BJ (cell line): ENCODE data around the gene CA12. TPM values are rescaled to one million over a fixed set of nuclear protein-coding genes. Genes with fewer than 3 reads are reported as not detected.

Source experiments
- CTCF ChIA-PET: fragments of 350-600 bp; formaldehyde crosslinking; extraction: SDS; loops from one replicate; lab custom pipeline; 2021; ENCODE audit warnings: antibody characterized with exemption, inconsistent platforms; lab: Yijun Ruan, JAX
- POLR2A ChIA-PET: fragments of 300-600 bp; sonication (Branson Sonifier 250); formaldehyde crosslinking; extraction: SDS; loops from one replicate; lab custom pipeline; 2021; ENCODE audit warnings: antibody characterized with exemption; lab: Charles Lee
- DNase-seq: peaks from one replicate; pipeline ENCODE4 v3.0.0-alpha.2; 2011; ENCODE audit warnings: low read depth
- H3K27me3 ChIP-seq: 2 replicates; pipeline ENCODE4 v1.6.0; 2011; ENCODE audit warnings: low read length; ENCODE audit not compliant: control insufficient read depth, insufficient read depth
- H3K36me3 ChIP-seq: 2 replicates; pipeline ENCODE4 v1.5.1; 2011; ENCODE audit warnings: low read length; ENCODE audit not compliant: control insufficient read depth, insufficient read depth
- H3K4me3 ChIP-seq: 2 replicates; pipeline ENCODE4 v1.5.1; 2011; ENCODE audit warnings: low read depth, mild to moderate bottlenecking, control low read depth, low read length
- CTCF ChIP-seq: IDR thresholded peaks from 2 replicates; pipeline ENCODE4 v1.5.1; 2011; ENCODE audit warnings: low read depth, mild to moderate bottlenecking, control low read depth, inconsistent platforms, low read length, moderate library complexity; ENCODE audit not compliant: insufficient read depth
- polyA plus RNA-seq: library from polyadenylated mRNA; depleted of rRNA; stranded (reverse); fragments of >200 nt; gene quantifications from 2 replicates; pipeline ENCODE4 v1.2.3, GENCODE V29; 2011

Gene CA12
- polyA plus RNA-seq, 1 experiment: 16.9 TPM

GRCh38 chr15:63338170-63338569 is 43.5 kb downstream of the CA12 start:
- POLR2A ChIA-PET: no interaction called here
- no peak for DNase-seq
- CTCF ChIA-PET: interaction anchor here (1.2 to 2.0 kb wide), 2 partner anchors 9 to 63 kb away, joined by 3 to 6 read pairs; no protein-coding TSS in a partner anchor
- no peak for TF ChIP-seq CTCF
- no peaks in the 10 kb centered on the region for H3K27me3 ChIP-seq
- no peak overlapping the region for H3K4me3 ChIP-seq
- H3K36me3 ChIP-seq: no peaks in the 10 kb centered on the region

GRCh38 chr15:63337046-63337445 is 44.6 kb downstream of the CA12 start:
- no peaks in the 10 kb centered on the region for H3K36me3 ChIP-seq
- no peaks in the 10 kb centered on the region for H3K27me3 ChIP-seq
- ChIA-PET CTCF (interaction anchor here (1.0 to 2.0 kb wide), 2 partner anchors 43 to 64 kb away, joined by 3 to 6 read pairs; no protein-coding TSS in a partner anchor), POLR2A (no interaction called here)
- no peak for DNase-seq
- H3K4me3 ChIP-seq: no peak overlapping the region
- no peak for TF ChIP-seq CTCF

- DNase-seq: no peak
- no peak overlapping the region for H3K4me3 ChIP-seq
- H3K36me3 ChIP-seq: no peaks in the 10 kb centered on the region
- ChIA-PET POLR2A (no interaction called here), CTCF (no interaction called here)
- TF ChIP-seq CTCF: no peak
- no peaks in the 10 kb centered on the region for H3K27me3 ChIP-seq
These were observed 46.0 kb downstream of the CA12 start for GRCh38 chr15:63335543-63336240.

GRCh38 chr15:63334821-63335220 is 46.8 kb downstream of the CA12 start:
- H3K4me3 ChIP-seq: no peak overlapping the region
- no peaks in the 10 kb centered on the region for H3K27me3 ChIP-seq
- TF ChIP-seq CTCF: no peak
- POLR2A ChIA-PET: no interaction called here
- CTCF ChIA-PET: no interaction called here
- no peak for DNase-seq
- no peaks in the 10 kb centered on the region for H3K36me3 ChIP-seq

GRCh38 chr15:63332367-63333124 is 49.1 kb downstream of the CA12 start:
- Histone ChIP-seq H3K36me3 (no peaks in the 10 kb centered on the region), H3K27me3 (no peaks in the 10 kb centered on the region), H3K4me3 (no peak overlapping the region)
- POLR2A ChIA-PET: interaction anchor here (0.6 kb wide), 1 partner anchor 1182 kb away, joined by 3 read pairs; no protein-coding TSS in a partner anchor
- CTCF ChIA-PET: interaction anchor here (0.6 kb wide), 1 partner anchor 9 kb away, joined by 3 read pairs; no protein-coding TSS in a partner anchor
- DNase-seq: peak; percentile 43
- no peak for TF ChIP-seq CTCF
